ENCODE data around the gene PTH.

The PTH gene

DNA sequence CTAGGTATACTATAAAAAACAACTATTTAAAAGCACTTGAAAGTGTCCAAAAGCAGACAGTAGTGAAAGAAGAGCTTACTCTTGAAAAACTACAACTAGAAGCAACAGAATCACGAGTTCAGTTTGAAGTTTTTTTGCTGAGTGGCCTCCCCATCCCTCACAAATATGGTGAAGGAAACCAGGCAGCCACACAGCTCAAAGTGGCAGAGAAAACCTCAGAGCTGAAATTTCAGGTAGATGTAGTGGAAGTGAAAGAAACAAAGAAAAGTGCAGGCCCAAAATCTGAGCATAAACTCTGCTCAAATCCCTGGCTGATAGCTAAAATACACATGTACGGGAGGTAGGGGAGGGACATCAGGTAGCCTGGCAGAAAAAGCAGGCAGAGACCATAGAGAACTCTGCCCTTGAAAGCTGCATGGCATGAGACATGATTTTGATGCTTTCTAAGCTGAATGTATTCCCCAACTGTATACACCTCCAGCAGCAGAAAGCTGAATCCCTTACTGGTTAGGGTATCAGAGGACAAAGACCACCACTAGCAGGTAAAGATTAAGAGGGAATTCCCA is 44.9 kb downstream of the PTH start:
- intact Hi-C loops (cut with DNase I): no loop called here
- no peak for DNase-seq

DNA sequence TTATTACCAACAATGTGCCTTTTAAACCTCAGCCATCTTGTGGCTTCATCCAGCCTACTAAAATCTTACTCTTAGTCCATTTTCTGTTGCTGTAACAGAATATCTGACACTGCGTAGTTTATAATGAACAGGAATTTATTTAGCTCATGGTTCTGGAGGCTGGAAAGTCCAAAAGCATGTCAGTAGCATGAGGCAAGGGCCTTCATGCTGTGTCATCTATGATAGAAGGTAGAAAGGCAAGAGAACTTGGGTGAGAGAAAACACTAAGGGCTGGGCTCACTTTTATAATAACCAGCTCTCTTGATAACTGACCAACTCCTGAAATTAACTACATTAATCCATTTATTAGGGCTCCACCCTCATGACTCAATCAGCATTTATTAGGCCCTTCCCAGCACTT is 46.3 kb downstream of the PTH start:
- no peak for DNase-seq
- intact Hi-C loops (cut with DNase I): no loop called here

DNA sequence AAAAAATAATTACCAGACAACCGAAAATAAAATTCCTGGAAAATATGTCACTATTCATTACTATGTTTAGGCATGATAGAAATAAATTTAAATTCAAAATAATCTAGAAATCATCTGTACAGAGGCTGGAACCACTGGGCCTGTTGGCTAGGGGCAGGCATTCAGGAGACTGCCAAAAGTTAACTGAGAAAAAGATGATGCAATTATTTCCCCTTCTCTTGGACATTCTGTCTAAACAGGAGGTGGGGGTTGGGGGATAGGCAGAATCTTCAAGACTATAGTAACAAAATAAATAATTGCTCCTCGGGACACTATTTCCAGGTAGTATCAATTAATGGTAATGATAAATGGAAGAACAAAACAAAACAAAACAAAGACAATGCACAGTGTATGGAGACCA is 46.9 kb downstream of the PTH start:
- no peak for DNase-seq
- intact Hi-C loops (cut with DNase I): no loop called here

DNA sequence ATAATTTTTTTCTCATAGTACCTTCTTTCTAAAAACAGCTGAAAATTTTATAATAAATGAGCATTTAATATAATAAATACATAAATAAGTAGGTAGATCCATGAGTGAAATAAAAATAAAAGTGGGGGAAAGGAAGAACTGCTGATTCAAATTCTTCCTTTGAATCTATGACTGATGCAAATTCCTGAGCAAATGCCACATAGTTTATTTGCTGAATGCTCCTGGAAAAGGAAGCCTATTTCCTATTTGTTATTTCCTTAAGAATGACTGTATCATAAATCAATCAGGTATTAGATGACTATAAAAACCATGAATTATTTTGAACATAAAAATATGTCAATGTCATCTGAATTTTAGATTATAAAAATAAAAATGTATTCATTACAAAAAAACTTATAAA is 49.4 kb downstream of the PTH start:
- DNase-seq: no peak
- intact Hi-C loops (cut with DNase I): no loop called here

DNA sequence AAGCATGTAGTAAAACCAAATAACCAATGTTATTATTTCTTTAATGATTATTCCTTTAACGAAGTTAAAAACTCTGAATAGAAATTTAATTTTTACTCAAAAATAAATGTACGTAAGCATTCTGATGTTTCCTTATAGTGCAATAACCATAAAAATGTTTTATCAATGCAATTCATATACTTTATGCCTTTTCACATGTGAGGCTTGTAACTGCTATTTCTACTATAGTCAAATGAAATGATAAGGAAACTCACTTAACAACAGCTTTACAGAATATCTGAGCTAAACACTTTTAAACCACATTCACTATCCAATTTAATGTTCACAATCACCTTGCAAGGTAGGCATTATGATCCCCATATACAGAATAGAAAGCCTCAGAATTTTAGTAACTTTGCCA is 50.2 kb downstream of the PTH start:
- DNase-seq: no peak
- intact Hi-C loops (cut with DNase I): no loop called here

Data from posterior cingulate gyrus (tissue), 11 donors.